HTR-8/SVneo (cell line): ENCODE measurements around the gene IGDCC3.

Source experiments
- DNase-seq: peaks from one replicate; pipeline ENCODE4 v3.0.0; 2011; ENCODE audit warnings: low spot score, mixed read lengths; ENCODE audit not compliant: insufficient read length
- FAIRE-seq: peaks from 2 replicates; lab custom pipeline; 2011; peaks lifted over from hg19 to GRCh38; lab: Jason Lieb, UNC

Gene IGDCC3

DNA sequence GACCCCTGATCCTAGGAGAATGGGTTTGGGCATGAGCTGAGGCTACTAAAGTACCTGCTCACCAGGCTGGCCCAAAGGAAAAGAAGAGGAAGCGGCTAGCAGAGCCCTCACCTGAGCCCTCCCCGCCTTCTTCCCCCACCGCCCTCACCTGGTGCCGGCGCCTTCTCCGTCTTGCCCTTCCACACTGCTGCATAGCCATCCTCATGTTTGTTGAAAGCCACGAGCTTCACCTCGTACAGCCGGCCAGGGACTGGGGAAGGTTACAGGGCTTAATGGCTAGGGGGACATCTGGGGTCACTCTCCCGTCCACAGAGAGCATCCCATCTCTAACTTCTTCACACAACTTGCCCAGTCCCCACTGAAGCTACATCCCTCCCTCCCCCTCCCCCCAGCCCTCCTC, 13.9 kb upstream of the IGDCC3 start:
- FAIRE-seq (no peak), DNase-seq (no peak)

DNA sequence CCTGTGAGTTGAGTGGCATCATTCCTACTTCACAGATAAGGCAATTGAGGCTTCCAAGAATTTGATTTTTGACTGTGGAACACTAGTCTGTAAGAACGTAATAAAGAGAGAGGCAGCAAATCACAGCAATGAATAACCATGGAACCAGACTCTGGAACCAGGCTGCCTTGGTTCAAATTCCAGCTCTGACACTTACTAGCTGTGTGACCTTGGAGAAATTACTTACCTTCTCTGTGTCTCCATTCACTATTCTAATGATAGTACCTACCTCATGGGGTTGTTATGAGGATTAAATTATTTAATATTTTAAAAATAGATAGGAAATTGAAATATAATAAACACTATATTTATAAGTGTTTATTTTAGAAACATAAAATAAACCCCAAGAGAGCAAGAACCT, 12.6 kb upstream of the IGDCC3 start:
- DNase-seq (no peak), FAIRE-seq (no peak)

DNA sequence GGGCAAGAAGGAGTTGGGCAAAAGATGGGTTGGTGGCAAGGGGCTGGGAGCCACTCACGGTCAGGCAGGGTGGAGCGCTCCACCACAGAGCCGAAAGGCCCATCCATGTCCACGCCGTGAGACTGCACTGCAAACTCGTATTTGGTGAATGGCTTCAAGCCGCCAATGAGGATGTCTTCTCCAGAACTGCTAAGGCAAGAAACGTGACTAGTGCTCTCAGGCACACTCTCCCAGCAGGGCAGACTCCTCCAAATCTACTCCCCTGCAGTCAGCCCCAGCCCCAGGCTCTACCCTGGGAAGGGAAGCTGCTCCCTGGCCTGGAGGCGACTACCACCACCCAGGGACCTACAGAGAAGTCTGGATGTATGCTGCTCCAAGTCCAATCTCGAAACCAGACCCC, 11.4 kb upstream of the IGDCC3 start:
- FAIRE-seq (no peak), DNase-seq (no peak)

DNA sequence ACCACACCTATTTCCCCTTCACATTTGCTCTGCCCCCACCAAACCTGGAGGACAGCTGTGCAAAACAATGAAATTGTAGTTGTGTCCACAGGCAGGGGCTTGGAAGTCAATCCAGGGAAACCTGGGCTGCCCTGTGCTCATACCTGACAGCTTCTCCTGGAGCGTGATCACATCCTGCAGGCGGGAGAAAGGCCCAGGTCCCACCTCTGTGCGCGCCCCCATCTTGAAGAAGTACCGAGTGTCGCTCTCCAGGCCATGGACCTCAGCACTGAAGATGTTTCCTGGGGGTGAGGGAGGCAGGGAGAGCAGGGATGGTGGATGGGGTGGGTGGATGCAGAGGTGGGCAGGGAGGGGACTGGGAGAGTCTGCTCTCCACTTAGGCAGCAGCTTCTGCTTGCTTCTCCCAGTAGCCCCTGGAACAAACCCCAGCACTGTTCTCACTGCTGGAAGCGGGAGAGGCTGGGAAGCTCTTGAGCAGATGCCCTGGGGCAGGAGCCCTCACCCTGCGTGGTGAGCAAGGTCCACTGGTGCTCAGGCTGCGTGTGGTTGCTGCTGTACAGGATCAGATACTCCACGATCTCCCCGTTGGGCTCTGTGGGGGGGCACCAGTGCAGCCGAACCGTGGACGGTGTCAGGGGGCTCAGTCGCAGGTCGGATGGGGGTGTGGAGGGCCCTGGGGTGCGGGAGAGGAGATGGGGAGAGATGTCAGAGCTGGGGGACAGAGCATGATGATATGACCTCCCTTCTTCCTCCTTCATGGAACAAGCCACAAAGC, 10.7 kb upstream of the IGDCC3 start:
- DNase-seq (no peak), FAIRE-seq (no peak)

DNA sequence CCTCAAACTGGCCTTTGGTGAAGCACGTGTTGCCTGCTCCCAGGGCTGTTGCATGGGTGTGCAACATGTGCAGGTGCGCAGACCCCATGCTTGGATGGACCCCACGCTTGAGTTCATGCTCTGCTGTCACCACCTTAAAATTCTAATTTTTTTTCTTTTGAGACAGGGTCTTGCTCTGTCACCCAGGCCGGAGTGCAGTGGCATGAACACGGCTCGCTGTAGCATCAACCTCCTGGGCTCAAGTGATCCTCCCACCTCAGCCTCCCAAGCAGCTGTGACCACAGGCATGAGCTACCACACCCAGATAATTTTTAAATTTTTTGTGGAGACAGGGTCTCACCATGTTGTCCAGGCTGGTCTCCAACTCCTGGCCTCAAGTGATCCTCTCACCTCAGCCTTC, 9.1 kb upstream of the IGDCC3 start:
- FAIRE-seq (no peak), DNase-seq (no peak)

DNA sequence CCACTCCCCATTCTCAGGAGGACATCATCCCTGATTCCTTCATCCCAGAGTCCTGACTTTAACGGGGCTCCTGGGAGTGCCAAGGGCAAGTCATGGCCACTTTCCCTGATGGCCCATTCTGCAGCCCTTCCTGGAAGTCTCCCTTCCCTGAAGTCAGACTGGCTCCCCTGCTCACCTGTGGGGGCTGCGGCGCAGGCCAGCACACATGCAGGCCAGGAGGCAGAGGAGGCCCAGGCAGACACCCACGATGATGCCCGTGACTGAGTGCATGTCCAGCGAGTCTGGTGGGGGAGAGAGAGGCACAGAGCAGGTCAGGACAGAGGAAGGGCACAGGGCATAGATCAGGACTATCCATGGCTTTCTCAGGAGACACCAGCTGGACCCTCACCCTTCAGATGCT, 8.6 kb upstream of the IGDCC3 start:
- FAIRE-seq (no peak), DNase-seq (no peak)

DNA sequence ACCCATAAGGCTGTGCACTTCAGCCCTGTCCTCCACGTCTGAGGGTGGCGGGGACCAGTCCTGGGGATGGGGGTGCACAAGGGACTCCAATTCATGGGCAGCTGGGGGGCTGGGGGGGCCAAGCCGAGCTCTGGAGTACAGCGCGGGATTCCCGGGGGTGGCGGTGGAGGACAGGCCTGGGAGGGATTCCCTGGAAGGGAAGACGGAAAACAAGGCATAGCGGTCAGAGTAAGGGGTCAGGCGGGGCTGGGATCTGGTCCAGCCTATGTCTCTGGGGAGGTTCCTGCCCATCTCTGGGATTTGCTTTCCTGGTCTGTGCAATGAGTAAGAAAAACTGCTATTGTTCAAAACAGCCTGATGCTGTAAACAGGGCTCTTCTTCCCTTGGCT, 8.1 kb upstream of the IGDCC3 start:
- no peak for DNase-seq

DNA sequence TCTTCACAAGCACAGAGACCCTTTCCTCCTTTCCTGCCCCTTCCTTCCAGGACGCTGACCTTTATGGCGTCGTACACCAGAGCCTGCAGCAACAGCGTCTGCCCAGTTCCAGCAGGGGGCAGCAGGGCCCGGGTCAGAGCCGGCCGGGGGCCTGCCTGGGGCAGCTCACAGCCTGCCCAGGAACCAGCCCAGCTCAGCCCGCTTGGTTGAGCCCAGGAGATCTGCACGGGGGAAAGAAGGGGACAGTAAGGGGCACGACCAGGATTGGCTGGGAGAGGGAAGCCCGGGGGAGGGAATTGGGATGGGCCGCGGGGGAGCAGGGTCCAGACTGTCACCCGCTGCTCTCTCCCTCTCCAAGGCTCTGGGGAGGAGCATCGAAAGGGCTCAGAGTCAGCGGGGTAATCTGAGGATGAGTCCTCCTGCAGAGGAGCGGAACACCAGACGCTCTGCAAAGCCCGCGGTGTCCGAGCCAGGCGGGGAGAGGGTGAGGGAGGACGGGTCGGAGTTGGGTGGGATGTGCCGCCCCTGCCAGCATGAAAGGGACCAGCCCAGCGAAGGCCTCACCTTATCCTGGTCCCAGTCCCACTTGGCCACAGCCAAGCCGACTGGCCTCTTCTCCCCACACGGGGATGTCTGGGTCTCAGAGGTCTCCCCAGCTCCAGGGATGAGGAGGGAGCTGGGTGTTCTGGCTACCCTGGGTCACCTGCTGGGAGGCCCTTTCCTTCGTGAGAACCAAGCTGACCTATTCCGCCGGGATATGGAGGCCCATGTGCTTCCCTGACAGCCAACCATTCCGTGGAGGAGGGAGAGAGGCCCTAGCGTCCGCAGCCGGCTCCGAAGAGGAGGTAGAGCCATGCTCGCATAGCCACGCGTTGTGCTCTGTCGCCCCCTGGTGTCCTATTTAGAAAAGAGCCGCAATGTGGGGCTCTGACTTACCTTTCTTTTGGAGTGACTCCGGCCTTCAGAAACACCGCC, 7.4 kb upstream of the IGDCC3 start:
- DNase-seq, result peak; percentile 88
- FAIRE-seq, result peak; percentile 20

More for the DNA sequence above, 8.1 kb upstream of the IGDCC3 start:
- FAIRE-seq, result no peak

DNA sequence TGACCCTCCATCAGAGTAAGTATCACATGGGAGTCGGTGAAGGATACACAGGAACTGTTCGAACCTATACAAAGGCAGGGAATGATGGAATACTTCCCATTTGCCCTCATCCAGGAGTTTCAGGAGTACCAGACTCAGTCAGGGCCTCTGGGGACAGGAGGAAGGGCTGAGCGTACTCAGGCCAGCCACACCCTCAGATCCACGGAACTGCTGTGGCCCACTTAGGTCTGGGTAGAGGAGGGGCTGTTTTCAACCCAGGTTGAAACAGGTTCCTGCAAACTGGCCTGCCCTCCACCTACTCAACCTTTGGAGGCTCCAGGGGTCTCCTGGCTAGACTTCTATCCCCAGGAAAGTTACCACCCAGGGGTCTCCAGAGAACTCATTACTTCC, 6.7 kb upstream of the IGDCC3 start:
- FAIRE-seq (no peak), DNase-seq (no peak)

DNA sequence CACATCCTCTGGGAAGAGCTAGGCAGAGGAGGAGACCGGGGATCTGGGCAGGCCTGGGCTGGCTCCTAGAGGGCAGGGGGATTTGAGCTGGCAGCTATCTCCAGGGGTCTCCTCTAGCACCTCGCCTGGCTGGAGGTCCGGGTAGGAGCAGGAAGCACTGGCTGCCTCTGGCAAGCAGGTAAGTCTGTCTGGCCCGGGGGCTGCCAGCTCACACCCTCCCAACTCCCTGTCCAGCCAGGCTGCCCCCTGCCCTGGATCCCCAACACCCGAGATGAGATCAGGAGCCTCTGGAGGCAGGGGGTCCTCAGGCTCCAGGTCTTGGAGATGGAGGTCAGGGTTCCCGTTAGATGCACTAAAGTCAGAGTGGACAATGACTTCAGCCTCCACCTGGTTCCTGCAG, 6.2 kb upstream of the IGDCC3 start:
- FAIRE-seq (no peak), DNase-seq (no peak)

DNA sequence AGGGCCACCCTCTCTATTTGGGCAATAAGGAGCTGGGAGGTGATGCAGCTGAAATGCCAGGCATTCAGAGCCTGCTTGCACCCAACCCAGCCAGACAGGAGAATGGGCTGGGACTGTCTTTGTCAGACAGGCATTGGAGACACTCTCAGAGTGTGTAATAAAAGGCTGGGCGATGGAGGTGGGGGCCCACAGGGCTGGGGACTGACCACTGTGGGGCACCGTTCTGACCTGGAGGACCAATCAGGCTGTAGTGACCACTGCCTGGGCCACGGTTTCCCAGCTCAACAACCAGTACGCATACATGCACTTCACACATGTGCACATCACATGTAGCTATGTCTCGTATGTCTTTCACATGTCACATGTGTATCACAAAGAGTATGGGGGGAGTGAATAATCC, 5.7 kb upstream of the IGDCC3 start:
- DNase-seq (no peak), FAIRE-seq (peak; percentile 51)

DNA sequence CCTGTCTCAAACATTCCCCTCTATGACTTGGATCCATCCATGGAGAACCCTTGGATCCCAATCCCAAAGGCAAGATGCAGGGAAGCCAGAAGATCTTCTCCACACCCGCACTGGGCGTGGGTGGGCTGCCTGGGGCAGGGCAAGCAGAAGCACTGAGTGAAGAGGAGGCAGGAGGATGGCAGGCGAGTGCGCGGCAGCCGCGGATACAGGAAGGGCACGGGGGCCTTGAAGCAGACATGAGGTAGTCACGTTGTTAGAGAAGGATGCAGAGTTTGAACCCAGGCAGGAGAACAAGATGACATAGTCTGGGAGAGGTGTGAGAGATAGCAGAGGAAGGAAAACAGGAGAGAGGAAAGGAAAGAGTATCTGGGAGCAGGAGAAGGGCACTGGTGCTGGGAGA, 5.1 kb upstream of the IGDCC3 start:
- FAIRE-seq (no peak), DNase-seq (no peak)

DNA sequence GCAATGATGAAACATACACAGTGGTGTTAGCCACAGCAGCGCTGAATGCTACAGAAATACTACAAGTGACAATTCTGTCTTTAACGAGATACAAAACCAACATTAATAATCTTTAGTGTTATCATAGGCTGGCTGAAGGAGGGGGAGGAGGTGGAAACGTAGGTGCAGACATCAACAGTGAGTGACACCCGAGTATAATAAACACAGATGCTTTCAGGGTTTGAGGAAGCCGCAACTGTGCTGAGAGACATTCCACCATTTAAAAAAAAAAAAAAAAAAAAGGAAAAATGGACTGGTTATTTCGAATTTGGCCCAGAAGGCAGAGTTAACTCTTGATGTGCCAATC, 4.3 kb upstream of the IGDCC3 start:
- no peak for DNase-seq
- no peak for FAIRE-seq

DNA sequence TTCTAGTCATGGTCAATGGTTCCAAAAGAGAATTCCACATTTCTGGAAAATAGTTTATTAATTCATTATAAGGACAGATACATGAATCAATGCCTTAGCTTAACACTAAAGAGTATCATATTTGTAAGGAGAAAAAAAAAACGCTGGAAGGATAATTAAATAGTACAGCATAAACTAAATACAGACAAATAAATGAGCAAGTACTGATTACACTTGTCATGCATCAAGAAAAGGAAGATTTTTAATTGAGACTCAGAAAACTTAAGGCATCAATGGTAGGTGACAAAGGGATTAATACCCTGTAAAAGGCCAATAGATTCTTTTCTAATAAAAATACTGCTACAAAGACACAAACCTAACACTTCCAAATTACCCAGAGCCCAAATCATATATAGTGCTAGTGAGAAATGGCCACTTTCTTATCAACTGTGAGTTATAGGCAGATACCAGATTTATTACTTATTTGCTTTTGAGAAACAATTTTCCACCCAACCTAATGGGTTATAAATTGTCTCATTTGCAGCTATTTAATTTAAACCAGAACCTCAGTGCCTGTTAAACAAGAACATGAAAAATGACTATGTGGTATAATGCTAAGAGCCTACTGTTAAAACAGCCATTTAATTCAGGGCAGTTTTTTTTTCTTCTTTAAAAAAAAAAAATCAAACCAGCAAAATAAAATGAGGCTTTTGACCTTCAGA, 3.8 kb upstream of the IGDCC3 start:
- no peak for FAIRE-seq
- DNase-seq, result no peak

DNA sequence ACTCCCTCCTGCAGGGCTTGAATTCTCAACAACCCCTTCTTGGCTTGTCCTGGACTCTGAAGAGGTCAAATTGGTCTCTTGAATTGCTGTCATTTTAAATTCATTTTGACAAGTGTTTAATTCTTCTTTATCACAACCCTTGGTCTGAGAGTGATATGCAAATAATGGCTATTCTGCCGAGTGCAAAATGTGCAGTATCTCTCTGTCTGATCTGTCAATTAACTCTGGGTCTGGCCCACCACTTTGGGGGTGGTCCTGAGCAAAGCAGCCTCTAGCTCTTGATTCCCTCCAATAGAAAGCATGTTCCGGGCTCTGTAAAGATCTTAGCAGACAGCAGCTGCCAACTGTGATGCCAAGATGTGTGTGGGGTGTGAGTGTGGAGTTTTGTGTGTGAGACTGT, 2.2 kb upstream of the IGDCC3 start:
- DNase-seq (no peak), FAIRE-seq (no peak)

DNA sequence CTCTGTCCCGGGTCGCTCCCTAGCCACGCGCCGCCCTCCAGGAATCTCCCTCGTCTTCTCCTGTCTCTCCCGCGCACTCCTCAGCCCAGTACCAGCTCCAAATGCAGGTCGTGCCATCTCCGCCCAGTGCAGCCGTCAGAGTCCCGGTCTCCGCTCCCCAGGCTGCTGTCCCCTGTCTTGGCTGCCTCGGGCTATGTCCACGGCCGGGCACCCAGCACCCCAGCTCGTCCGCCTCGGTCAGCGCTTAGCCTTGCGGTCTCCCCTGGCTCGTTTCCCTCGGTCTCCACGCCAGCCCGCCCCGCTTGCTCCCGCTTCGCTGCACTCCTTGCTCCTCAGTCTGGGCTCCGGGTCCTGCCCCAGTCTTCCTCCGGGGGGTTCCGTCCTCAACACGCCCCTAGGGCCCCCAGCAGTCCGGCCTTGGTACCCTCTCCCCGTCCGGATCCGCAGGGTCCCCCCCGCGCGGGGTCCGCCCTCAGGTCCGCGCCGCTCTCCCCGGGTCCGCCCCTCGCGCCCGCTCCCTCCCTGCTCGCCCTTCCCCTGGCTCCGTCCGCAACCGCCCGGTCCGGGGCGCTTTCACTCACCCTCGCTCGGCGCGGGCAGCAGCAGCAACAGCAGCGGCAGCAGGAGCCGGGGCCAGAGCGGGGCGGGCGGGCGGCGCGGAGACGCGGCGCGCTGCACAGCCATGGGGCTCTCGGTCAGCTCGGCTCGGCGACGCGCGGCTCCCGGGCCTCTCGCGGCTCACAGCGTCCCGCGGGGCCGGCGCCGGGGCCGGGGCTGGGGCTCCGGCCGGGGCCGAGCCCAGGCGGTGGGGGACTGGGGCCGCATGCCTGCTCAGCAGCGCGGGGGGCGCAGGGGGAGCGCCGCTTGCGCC, 462 bp downstream of the IGDCC3 start:
- DNase-seq, result peak; percentile 40
- FAIRE-seq, result peak; percentile 16

DNA sequence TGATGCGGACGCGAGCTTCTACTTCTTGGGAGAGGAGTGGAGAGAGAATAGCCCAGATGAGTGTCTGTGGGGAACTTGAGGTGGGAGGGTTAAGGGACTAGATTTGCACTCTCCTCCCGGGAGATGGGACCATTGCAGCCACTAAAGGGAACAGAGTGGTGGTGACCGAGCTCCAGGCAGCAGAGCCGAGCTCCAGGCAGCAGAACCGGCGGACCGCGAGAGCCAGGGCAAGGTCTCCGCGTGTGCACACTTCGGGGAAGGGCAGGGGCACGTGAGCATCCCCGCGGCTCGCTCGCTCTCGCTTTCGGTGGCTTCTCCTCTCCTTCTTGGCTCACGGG, 1.1 kb downstream of the IGDCC3 start:
- FAIRE-seq (no peak), DNase-seq (no peak)

DNA sequence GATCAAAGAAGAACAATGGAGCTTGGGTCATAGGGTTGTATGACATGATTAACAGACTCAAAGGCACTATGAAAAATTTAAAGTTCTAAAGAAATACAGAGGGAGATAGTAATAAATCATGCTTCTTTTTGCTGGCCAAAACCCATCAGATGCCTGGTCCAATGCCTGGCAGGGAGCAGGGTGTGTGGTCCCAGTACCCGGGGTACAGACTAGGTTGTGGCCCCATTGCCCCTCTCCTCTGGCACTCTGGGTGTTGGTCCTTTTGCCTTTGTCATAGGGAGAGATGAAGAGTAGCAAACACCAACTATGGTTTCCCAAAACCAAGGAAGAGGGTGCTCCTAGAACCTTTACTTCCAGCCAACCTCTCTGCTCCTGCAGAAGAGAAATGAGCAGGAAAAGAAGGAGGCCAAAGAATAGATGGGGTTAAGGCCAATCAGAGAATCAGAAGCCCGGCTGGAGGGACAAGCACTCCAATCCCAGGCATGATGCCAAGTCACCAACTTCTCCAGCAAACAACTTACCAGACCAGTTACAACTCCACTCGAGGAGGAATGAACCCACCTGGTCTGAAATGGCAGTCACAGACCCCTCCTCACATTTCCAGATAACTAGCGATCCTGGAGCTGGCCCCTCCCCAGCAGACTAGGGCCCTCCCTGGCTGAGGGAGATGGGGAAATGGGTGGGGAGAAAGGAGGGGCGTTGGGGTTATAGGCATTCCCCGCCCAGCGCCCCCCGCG, 1.8 kb downstream of the IGDCC3 start:
- no peak for FAIRE-seq

DNA sequence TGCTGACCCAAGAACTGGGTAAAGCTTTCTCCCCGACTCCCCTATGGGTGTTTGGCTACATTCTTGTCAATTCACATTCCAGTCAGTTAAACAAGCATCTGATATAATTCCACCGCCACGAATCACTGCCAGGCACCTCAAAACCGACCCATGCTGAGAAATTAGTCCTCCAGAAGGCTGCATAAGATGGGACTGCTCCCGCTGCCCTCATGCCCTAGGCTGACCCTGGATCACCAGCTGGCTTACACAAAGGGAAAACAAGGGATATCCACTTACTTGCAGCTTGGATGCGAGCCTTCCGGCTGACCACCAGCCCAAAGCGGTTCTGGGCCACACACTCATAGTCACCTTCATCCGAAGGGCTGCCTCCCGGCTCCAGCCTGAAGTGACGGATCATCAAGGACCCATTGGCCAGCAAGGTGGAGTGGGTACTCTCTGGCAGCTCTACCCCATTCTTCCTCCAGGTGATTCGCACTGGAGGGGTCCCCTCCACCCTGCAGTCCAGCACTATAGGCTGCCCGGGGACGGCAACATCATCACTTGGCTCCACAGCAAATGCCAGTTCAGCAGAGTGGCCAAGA, 2.9 kb downstream of the IGDCC3 start:
- FAIRE-seq (no peak), DNase-seq (no peak)

More for the DNA sequence above, 1.8 kb downstream of the IGDCC3 start:
- no peak for DNase-seq
